GM23338 (cell line): ENCODE results near the gene EVC2. TPM values are rescaled to one million over a fixed set of nuclear protein-coding genes. Genes with fewer than 3 reads are reported as not detected.

ENCODE experiments used
- ATAC-seq: fragments of 200-7000 bp; cut with Tn5 transposase; 3 replicates; pipeline ENCODE4 v1.9.1; 2020
- DNase-seq: peaks from one replicate; pipeline ENCODE4 v3.0.0-alpha.2; 2015; ENCODE audit warnings: low spot score
- H2AFZ ChIP-seq: fragments of 200-600 bp; sonication (generic); 2 replicates; pipeline ENCODE4 v1.8.0; 2016; ENCODE audit warnings: antibody characterized with exemption, mild to moderate bottlenecking, moderate library complexity
- H3F3A ChIP-seq: fragments of 200-600 bp; sonication (generic); replicated peaks from 2 replicates; pipeline ENCODE4 v1.8.0; 2017; ENCODE audit warnings: antibody characterized with exemption, mixed run types, low read depth
- H3K27ac ChIP-seq: fragments of 200-600 bp; sonication (generic); 2 replicates; pipeline ENCODE4 v1.6.1; 2016; ENCODE audit warnings: low read depth
- H3K27me3 ChIP-seq: fragments of 200-600 bp; sonication (generic); 2 replicates; pipeline ENCODE4 v1.8.0; 2016; ENCODE audit warnings: mild to moderate bottlenecking, mixed run types, moderate library complexity; ENCODE audit not compliant: insufficient read depth
- H3K36me3 ChIP-seq: fragments of 200-600 bp; sonication (generic); 2 replicates; pipeline ENCODE4 v1.8.0; 2016; ENCODE audit warnings: mild to moderate bottlenecking; ENCODE audit not compliant: insufficient read depth
- H3K4me1 ChIP-seq: fragments of 200-600 bp; sonication (generic); 2 replicates; pipeline ENCODE4 v1.8.0; 2016; ENCODE audit warnings: mild to moderate bottlenecking, moderate library complexity; ENCODE audit not compliant: insufficient read depth
- H3K4me2 ChIP-seq: fragments of 200-600 bp; sonication (generic); 2 replicates; pipeline ENCODE4 v1.7.1; 2017; ENCODE audit warnings: mixed run types
- H3K4me3 ChIP-seq: fragments of 200-600 bp; sonication (generic); 2 replicates; pipeline ENCODE4 v1.6.1; 2016; ENCODE audit warnings: mixed run types
- H3K79me2 ChIP-seq: fragments of 200-600 bp; sonication (generic); replicated peaks from 2 replicates; pipeline ENCODE4 v1.8.0; 2017; ENCODE audit warnings: mild to moderate bottlenecking; ENCODE audit not compliant: insufficient read depth
- H3K9me2 ChIP-seq: fragments of 200-600 bp; sonication (generic); 2 replicates; pipeline ENCODE4 v1.8.0; 2017; ENCODE audit not compliant: insufficient read depth
- H4K20me1 ChIP-seq: fragments of 200-600 bp; sonication (generic); replicated peaks from 2 replicates; pipeline ENCODE4 v1.8.0; 2017; ENCODE audit warnings: mild to moderate bottlenecking; ENCODE audit not compliant: insufficient read depth
- H3K27ac Mint-ChIP-seq: 2 replicates; pipeline ENCODE4 v1.8.0; 2020; ENCODE audit warnings: inconsistent platforms, mild to moderate bottlenecking, moderate library complexity, mixed read lengths
- H3K27me3 Mint-ChIP-seq: 3 replicates; pipeline ENCODE4 v1.8.0; 2022; ENCODE audit warnings: low read depth, mild to moderate bottlenecking, moderate library complexity, mixed read lengths, inconsistent platforms; ENCODE audit not compliant: insufficient read depth, poor library complexity
- H3K36me3 Mint-ChIP-seq: 3 replicates; pipeline ENCODE4 v1.8.0; 2021; ENCODE audit warnings: low read depth, mild to moderate bottlenecking, inconsistent platforms, moderate library complexity, mixed read lengths
- H3K4me1 Mint-ChIP-seq: 3 replicates; pipeline ENCODE4 v1.8.0; 2020; ENCODE audit warnings: mild to moderate bottlenecking, inconsistent platforms, mixed read lengths
- H3K4me3 Mint-ChIP-seq: 3 replicates; pipeline ENCODE4 v1.8.0; 2021; ENCODE audit warnings: moderate library complexity, mild to moderate bottlenecking, inconsistent platforms, mixed read lengths
- H3K9me3 Mint-ChIP-seq: 3 replicates; pipeline ENCODE4 v1.8.0; 2020; ENCODE audit warnings: moderate library complexity, mild to moderate bottlenecking, inconsistent platforms, mixed read lengths
- CREB1 ChIP-seq: fragments of 250-450 bp; sonication (Bioruptor Pico); IDR thresholded peaks from 2 replicates; pipeline ENCODE4 v1.5.0; 2020; ENCODE audit warnings: low read depth, mild to moderate bottlenecking, moderate library complexity
- EZH2 ChIP-seq: fragments of 200-600 bp; sonication (generic); IDR thresholded peaks from one replicate; pipeline ENCODE4 v1.8.0; 2017; ENCODE audit warnings: antibody characterized with exemption, mild to moderate bottlenecking, low read depth; ENCODE audit not compliant: unreplicated experiment
- NANOG ChIP-seq: IDR thresholded peaks from 2 replicates; pipeline ENCODE4 v1.6.1; 2016; ENCODE audit warnings: antibody characterized with exemption, borderline replicate concordance
- REST ChIP-seq: IDR thresholded peaks from one replicate; pipeline ENCODE4 v1.6.1; 2018; ENCODE audit warnings: antibody characterized with exemption; ENCODE audit not compliant: unreplicated experiment
- ZNF462 ChIP-seq: fragments of 250-450 bp; sonication (Bioruptor Pico); IDR thresholded peaks from 2 replicates; pipeline ENCODE4 v1.5.0; 2020; ENCODE audit warnings: mild to moderate bottlenecking, moderate library complexity
- polyA plus RNA-seq: library from polyadenylated mRNA; unstranded; fragments of >200 nt; fragmentation: Nextera tagmentation; extraction: Ambion mirVana; gene quantifications from 2 replicates; pipeline ENCODE4 v1.2.1, GENCODE V29; 2016
- total RNA-seq: library from RNA; depleted of rRNA; stranded (reverse); fragments of >200 nt; shearing (Covaris generic); gene quantifications from 2 replicates; pipeline ENCODE4 v1.2.3, GENCODE V29; 2014

The EVC2 gene
- total and polyA plus RNA-seq, 2 experiments from 2014 or later = 3.4 to 11.5 TPM

GRCh38 chr4:5626913-5627312 is 81.4 kb downstream of the EVC2 start (continued):
- TF ChIP-seq ZNF462 (CRISPR knock-in tag) = no peak
- TF ChIP-seq CREB1 (CRISPR knock-in tag) = no peak
- TF ChIP-seq EZH2 = no peak

DNA sequence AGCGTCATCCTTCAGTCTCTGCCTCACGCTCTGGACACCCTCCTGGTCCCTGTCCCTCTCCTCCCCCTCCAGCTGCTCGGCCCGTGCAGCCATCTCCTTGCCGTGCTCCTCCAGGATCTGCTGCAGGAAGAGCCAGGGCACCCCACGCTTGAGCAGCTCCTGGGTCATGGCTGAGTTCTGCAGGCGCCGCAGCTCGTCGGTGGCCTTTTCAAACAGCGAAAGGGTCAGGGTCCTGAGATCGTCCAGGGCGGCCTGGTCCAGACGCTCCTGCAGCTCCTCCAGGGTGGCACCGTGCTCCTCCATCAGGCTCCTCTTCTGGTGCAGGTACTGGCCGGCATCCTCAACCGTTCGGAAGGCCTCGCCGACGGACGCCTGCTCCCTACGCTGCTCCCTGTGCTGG is 85.8 kb downstream of the EVC2 start:
- Histone ChIP-seq H3K4me3 (no peak overlapping the region), H3K4me1 (no peaks in the 10 kb centered on the region), H3F3A (no peaks in the 10 kb centered on the region), H2AFZ (no peak overlapping the region), H3K9me2 (no peaks in the 10 kb centered on the region), H3K79me2 (no peaks in the 10 kb centered on the region), H4K20me1 (no peaks in the 10 kb centered on the region), H3K36me3 (peaks cover 4% of the 10 kb centered on the region; the same call in 1 of the 2 replicates), H3K27me3 (no peaks in the 10 kb centered on the region), H3K4me2 (no peak overlapping the region), H3K27ac (no peak overlapping the region)
- Mint-ChIP-seq H3K9me3 (no peaks in the 10 kb centered on the region), H3K4me1 (no peaks in the 10 kb centered on the region), H3K27ac (no peak overlapping the region), H3K36me3 (peaks cover 30% of the 10 kb centered on the region), H3K4me3 (no peak overlapping the region), H3K27me3 (peaks cover 8% of the 10 kb centered on the region)
- DNase-seq = no peak
- ATAC-seq = no peak
- TF ChIP-seq EZH2 = no peak
- TF ChIP-seq NANOG = no peak
- no peak for TF ChIP-seq ZNF462 (CRISPR knock-in tag)
- TF ChIP-seq REST = no peak
